Islet precursor cell (in vitro differentiated cells): ENCODE results near the gene LAMTOR2.
"Not testable (repeated sequence)": the region's sequence is repeated elsewhere in the genome, so short reads cannot be mapped to it uniquely, and the experiment has no call there.

Experiments used
- DNase-seq: peaks from one replicate; pipeline ENCODE4 v3.0.0-alpha.2; 2018

Gene LAMTOR2

GRCh38 chr1:156054500-156055280 is at the start of gene LAMTOR2:
Gene LAMTOR2 (plus strand): TSS chr1:156054782. CDS start chr1:156054890, 108 bp downstream.
- peak; percentile 99 for DNase-seq

DNA sequence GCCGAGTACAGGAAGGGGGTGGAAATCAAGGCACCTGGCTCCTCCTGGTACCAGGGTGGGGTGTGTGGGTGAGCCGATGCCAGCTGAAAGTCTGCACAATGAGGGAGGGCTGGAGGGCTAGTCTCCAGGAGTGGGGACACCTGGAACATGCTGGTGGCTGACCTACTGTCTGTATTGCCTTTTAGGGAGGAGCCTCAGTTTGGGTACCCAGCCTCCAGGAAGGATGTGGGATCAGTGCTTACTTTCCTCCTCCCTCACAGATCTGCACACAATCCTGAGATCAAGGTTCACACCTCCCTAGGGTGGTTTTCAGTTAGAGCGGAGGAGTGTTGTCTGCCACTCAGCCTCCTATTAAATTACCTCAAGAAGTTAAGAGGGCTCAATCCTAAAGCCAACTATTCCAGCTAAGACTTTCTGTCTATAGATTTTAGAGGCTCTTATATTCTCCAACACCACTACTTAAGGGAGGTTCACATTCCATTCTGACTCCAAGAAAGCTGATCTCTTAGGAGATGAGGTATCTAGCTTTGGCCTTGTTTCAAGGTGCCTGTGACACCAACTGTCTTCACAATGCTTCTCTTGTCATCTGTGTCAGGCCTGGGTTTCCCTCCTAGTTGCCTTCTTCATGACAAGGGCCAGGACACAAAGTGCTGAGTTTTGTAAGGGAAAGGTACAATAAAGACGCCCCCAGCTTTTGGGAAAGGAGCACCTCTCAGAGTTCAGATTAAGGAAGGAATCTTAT is 49.6 kb upstream of the LAMTOR2 start:
- no peak for DNase-seq

GRCh38 chr1:156006666-156007376 is 47.8 kb upstream of the LAMTOR2 start:
- peak; percentile 93 for DNase-seq

DNA sequence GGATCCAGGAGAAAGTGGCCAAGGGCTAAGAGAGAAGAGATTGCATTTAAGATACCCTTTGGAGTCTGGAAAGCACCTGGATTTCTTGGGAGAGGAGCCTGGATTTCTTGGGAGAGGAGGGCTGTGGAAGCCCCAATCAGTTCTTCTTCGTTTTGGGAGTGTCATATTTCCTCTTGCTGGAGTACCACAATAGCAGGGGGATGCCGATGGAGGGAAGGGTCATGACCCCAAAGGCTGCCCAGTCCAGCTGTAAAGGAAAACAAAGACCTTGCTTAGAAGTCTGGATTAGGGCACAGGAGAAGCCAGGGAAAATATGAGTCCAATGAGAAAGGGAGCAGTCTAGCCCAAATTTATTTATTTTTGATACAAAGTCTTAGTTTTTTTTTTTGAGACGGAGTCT is 45.2 kb upstream of the LAMTOR2 start:
- DNase-seq: no peak

GRCh38 chr1:156012051-156012817 is 42.3 kb upstream of the LAMTOR2 start:
- no peak for DNase-seq

DNA sequence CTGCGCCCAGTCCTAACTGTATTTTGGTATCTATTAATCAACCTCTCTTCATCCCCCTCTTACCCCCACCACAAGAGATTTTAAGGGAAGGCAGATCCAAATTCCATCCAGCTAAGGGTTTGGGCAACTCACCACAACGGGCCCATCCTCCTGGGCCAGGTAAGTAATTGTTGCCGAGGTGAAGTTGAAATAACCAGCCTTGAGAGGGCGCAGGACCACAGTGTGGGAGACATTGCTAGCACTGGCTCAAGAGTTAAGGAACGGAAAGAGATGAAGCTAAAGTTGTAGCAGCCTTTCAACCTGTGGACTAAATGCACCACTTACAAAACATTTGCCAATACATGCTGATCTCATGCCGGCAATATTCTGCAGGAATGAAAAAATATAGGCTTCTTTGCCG is 39.8 kb upstream of the LAMTOR2 start:
- DNase-seq: no peak

GRCh38 chr1:156019946-156020292 is 34.7 kb upstream of the LAMTOR2 start:
- DNase-seq: no peak

GRCh38 chr1:156020293-156021092 is 34.1 kb upstream of the LAMTOR2 start, which contains the start of gene SSR2:
Gene SSR2 (minus strand): TSS chr1:156020951. CDS start chr1:156020167, 784 bp downstream.
- DNase-seq: peak; percentile 96

GRCh38 chr1:156021093-156021428 is 33.5 kb upstream of the LAMTOR2 start:
- no peak for DNase-seq

DNA sequence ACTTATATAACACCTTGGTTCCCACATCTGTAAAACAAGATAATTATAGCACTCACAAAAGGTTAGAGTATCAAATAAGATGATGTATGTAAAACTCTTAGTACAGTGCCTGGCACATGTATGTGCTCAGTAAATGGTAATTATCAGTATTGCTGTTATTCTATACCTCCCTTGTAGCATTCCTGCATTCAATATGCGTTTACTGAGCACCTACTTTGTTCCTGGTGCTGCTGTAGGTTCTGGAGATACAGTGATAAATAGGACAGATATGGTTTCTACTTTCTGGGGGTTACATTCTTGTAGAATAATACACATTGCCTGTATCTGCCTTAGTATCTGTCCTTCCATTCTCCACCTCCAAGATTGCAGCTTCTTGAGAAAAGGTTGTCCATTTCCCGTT is 32.6 kb upstream of the LAMTOR2 start:
- no peak for DNase-seq

- no peak for DNase-seq
Measured at GRCh38 chr1:156024801-156025200, 29.8 kb upstream of the LAMTOR2 start.

- DNase-seq: peak; percentile 89
Measured at GRCh38 chr1:156025876-156026275, 28.7 kb upstream of the LAMTOR2 start.

DNA sequence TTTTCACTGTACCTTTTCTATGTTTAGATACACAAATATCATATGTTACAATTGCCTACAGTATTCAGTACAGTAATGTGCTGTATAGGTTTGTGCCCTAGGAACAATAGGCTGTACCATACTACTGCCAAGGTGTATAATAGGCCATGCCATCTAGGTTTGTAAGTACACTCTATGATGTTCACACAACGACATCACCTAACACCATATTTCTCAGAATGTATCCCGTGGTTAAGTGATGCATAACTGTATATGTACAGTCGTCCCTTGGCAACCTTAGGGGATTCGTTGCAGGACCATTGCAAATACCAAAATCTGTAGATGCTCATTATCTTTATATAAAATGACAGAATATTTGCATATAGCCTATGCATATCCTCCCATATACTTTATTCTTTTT is 28.0 kb upstream of the LAMTOR2 start:
- no peak for DNase-seq

- DNase-seq: no peak
Measured at GRCh38 chr1:156033011-156033410, 21.6 kb upstream of the LAMTOR2 start.

DNA sequence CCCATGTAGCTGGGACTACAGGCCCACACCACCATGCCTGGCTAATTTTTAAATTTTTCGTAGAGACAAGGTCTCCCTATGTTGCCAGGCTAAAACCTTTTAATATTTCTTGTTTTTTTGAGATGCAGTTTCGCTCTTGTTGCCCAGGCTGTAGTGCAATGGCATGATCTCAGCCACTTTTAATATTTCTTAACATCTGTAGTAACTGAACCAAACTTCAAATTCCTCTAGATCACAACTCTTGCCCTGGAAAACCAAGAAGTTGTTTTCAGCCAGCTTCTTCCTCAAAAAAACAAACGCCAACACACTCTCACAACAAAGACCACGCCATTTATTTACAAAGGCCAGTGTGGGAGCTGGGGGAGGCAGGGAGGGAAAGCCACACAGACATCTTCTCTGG is 19.6 kb upstream of the LAMTOR2 start:
- DNase-seq: not testable (repeated sequence)

- DNase-seq: no peak
Measured at GRCh38 chr1:156042828-156043227, 11.8 kb upstream of the LAMTOR2 start.

DNA sequence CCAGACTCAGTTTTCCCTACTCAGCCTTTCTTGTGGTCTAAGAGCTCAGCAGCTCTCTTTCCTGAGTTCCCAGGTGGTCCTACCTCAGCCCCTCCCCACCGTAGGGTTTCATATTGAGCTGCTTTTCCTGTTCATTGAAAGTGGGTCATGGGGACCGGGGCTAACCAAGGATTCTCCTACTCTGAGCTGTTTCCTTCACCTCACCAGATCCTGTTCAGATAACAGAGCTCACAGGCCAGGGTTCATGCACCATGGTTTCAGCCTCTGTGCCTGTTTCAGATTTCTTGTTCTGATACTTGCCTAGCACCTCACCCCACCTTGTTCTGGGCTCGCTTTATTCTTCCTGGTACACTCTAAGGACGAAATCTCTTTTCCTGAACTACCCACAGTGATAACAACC is 9.5 kb upstream of the LAMTOR2 start:
- DNase-seq: no peak

DNA sequence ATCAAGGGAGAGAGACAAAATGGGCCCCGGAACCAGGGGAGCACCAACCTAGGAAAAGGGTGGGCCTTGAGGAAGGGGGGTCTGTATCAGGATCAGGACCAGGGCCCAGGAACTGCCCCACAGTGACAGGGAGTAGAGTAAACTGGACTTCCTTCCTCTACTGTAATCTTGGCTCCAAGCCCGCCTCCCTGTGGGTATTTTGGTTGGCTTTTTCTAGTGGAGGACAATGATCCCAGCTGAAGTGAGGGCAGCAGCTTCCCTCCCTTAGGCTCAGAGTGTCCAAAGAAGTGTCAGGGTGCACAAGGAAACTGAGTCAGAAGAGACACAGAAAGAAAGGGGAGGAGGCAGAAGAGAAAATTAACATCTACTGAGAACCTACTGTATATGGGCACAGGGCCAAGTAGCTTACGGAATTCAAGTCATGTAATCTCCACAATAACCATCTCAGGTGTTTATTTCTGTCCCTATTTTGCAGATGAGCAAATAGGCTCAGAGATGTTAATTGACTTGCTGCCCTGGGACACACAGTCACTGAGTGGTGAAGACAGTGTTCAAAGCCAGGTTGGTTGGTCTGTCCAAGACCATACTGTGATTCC is 5.8 kb upstream of the LAMTOR2 start:
- no peak for DNase-seq

DNA sequence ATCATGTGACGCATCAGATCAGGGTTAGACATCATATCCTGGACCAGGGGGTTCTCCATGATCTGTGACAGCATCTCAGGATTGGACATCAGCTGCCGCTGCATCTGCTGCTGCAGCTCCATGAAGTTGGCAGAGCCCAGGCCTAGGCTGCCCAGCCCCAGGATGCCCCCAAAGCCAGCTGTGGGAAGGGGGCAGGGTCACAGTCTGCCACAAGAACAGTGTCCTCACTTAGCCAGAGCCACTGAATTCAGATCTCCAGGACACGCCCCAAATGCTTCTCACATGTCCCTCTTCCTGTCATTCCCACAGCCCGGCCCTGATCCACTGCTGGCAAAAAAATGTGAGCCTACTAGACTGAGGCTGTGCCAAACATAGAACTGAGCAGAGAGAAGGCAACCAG is 4.2 kb upstream of the LAMTOR2 start:
- no peak for DNase-seq

- no peak for DNase-seq
Measured at GRCh38 chr1:156051011-156051725, 3.4 kb upstream of the LAMTOR2 start.
